ENCODE measurements around the gene MDM2. TPM values are rescaled to one million over a fixed set of nuclear protein-coding genes. Genes with fewer than 3 reads are reported as not detected.
"Not testable (repeated sequence)": the region's sequence is repeated elsewhere in the genome, so short reads cannot be mapped to it uniquely, and the experiment has no call there.

MDM2 gene
- total RNA-seq, 1 donor from 2014 or later, result 113 TPM

GRCh38 chr12:68809190-68810026 is 1.4 kb downstream of the MDM2 start:
- Mint-ChIP-seq H3K9me3 (ENCODE audit: unreplicated experiment) (no peaks in the 10 kb centered on the region), H3K4me3 (ENCODE audit: unreplicated experiment) (peak overlapping the region; percentile 98), H3K27me3 (ENCODE audit: unreplicated experiment) (peaks cover 10% of the 10 kb centered on the region), H3K36me3 (ENCODE audit: low read depth, unreplicated experiment) (peaks cover 13% of the 10 kb centered on the region), H3K27ac (ENCODE audit: unreplicated experiment) (peak overlapping the region; percentile 88), H3K4me1 (ENCODE audit: unreplicated experiment) (peaks cover 17% of the 10 kb centered on the region)
- TF ChIP-seq CTCF (IDR thresholded peaks at IDR 0.05; ENCODE audit: unreplicated experiment), result no peak
- no peak for DNase-seq (ENCODE audit: low spot score)

GRCh38 chr12:68810027-68810389 is 2.0 kb downstream of the MDM2 start:
- Mint-ChIP-seq H3K4me1 (ENCODE audit: unreplicated experiment) (peaks cover 21% of the 10 kb centered on the region), H3K27me3 (ENCODE audit: unreplicated experiment) (peaks cover 10% of the 10 kb centered on the region), H3K4me3 (ENCODE audit: unreplicated experiment) (peak overlapping the region; percentile 98), H3K36me3 (ENCODE audit: low read depth, unreplicated experiment) (peaks cover 15% of the 10 kb centered on the region)
- not testable (repeated sequence) for H3K27ac Mint-ChIP-seq (ENCODE audit: unreplicated experiment); DNase-seq (ENCODE audit: low spot score); H3K9me3 Mint-ChIP-seq (ENCODE audit: unreplicated experiment)

- not testable (repeated sequence) for H3K9me3 Mint-ChIP-seq (ENCODE audit: unreplicated experiment); H3K4me3 Mint-ChIP-seq (ENCODE audit: unreplicated experiment); H3K27me3 Mint-ChIP-seq (ENCODE audit: unreplicated experiment); DNase-seq (ENCODE audit: low spot score); H3K27ac Mint-ChIP-seq (ENCODE audit: unreplicated experiment)
- Mint-ChIP-seq H3K4me1 (ENCODE audit: unreplicated experiment) (peaks cover 20% of the 10 kb centered on the region), H3K36me3 (ENCODE audit: low read depth, unreplicated experiment) (peaks cover 18% of the 10 kb centered on the region)
These were observed 3.6 kb downstream of the MDM2 start for GRCh38 chr12:68811573-68811972.

- Mint-ChIP-seq H3K9me3 (ENCODE audit: unreplicated experiment) (no peaks in the 10 kb centered on the region), H3K4me3 (ENCODE audit: unreplicated experiment) (no peak overlapping the region), H3K36me3 (ENCODE audit: low read depth, unreplicated experiment) (peaks cover 18% of the 10 kb centered on the region), H3K27me3 (ENCODE audit: unreplicated experiment) (peaks cover 6% of the 10 kb centered on the region), H3K27ac (ENCODE audit: unreplicated experiment) (no peak overlapping the region), H3K4me1 (ENCODE audit: unreplicated experiment) (peaks cover 20% of the 10 kb centered on the region)
- DNase-seq (ENCODE audit: low spot score), result no peak
- TF ChIP-seq CTCF (IDR thresholded peaks at IDR 0.05; ENCODE audit: unreplicated experiment), result no peak
These were observed 4.7 kb downstream of the MDM2 start for GRCh38 chr12:68812553-68813241.

- Mint-ChIP-seq H3K9me3 (ENCODE audit: unreplicated experiment) (no peaks in the 10 kb centered on the region), H3K4me3 (ENCODE audit: unreplicated experiment) (no peak overlapping the region)
These were observed 5.2 kb downstream of the MDM2 start for GRCh38 chr12:68813242-68813593.

More at GRCh38 chr12:68813242-68813593, 5.2 kb downstream of the MDM2 start:
- peaks cover 20% of the 10 kb centered on the region for H3K4me1 Mint-ChIP-seq (ENCODE audit: unreplicated experiment)
- TF ChIP-seq CTCF (IDR thresholded peaks at IDR 0.05; ENCODE audit: unreplicated experiment), result no peak
- peaks cover 6% of the 10 kb centered on the region for H3K27me3 Mint-ChIP-seq (ENCODE audit: unreplicated experiment)
- no peak overlapping the region for H3K27ac Mint-ChIP-seq (ENCODE audit: unreplicated experiment)
- H3K36me3 Mint-ChIP-seq (ENCODE audit: low read depth, unreplicated experiment), result peaks cover 18% of the 10 kb centered on the region
- no peak for DNase-seq (ENCODE audit: low spot score)
